GM23338 (cell line): ENCODE measurements around the gene UNC5A.

Experiments
- CREB1 ChIP-seq: fragments of 250-450 bp; sonication (Bioruptor Pico); IDR thresholded peaks from 2 replicates; pipeline ENCODE4 v1.5.0; 2020; ENCODE audit warnings: low read depth, mild to moderate bottlenecking, moderate library complexity
- EZH2 ChIP-seq: fragments of 200-600 bp; sonication (generic); IDR thresholded peaks from one replicate; pipeline ENCODE4 v1.8.0; 2017; ENCODE audit warnings: antibody characterized with exemption, mild to moderate bottlenecking, low read depth; ENCODE audit not compliant: unreplicated experiment
- EZH2phosphoT487 ChIP-seq: fragments of 200-600 bp; sonication (generic); IDR thresholded peaks from one replicate; pipeline ENCODE4 v1.8.1; 2018; ENCODE audit warnings: antibody characterized with exemption; ENCODE audit not compliant: unreplicated experiment
- POLR2AphosphoS5 ChIP-seq: IDR thresholded peaks from 2 replicates; pipeline ENCODE4 v1.6.1; 2016; ENCODE audit warnings: antibody characterized with exemption, low read depth
- TF ChIP-seq, protein P1 (sequence below), 2 experiments: fragments of 200-600 bp in 1 of 2; sonication (generic) in 1 of 2; conservative IDR thresholded peaks; 2 replicates each; pipeline versions ENCODE4 v1.5.1 to v1.6.1; 2016 to 2017; ENCODE audit warnings: antibody characterized with exemption in 2 of 2, low read depth in 2 of 2, mild to moderate bottlenecking in 2 of 2, moderate library complexity in 1 of 2

GRCh38 chr5:176899946-176900779, 89.8 kb downstream of the UNC5A start:
- TF ChIP-seq, protein P1, sequence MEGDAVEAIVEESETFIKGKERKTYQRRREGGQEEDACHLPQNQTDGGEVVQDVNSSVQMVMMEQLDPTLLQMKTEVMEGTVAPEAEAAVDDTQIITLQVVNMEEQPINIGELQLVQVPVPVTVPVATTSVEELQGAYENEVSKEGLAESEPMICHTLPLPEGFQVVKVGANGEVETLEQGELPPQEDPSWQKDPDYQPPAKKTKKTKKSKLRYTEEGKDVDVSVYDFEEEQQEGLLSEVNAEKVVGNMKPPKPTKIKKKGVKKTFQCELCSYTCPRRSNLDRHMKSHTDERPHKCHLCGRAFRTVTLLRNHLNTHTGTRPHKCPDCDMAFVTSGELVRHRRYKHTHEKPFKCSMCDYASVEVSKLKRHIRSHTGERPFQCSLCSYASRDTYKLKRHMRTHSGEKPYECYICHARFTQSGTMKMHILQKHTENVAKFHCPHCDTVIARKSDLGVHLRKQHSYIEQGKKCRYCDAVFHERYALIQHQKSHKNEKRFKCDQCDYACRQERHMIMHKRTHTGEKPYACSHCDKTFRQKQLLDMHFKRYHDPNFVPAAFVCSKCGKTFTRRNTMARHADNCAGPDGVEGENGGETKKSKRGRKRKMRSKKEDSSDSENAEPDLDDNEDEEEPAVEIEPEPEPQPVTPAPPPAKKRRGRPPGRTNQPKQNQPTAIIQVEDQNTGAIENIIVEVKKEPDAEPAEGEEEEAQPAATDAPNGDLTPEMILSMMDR (conservative IDR thresholded peaks at IDR 0.05; ENCODE audit: low read depth in 2 of 2): no peak
- no peak for TF ChIP-seq POLR2AphosphoS5
- TF ChIP-seq EZH2phosphoT487: no peak
- no peak for TF ChIP-seq CREB1
- no peak for TF ChIP-seq EZH2
